Spinal cord (tissue), 10 donors: Measurements from ENCODE around the gene BLVRA. TPM values are rescaled to one million over a fixed set of nuclear protein-coding genes. Genes with fewer than 3 reads are reported as not detected.
"Not testable (repeated sequence)": the region's sequence is repeated elsewhere in the genome, so short reads cannot be mapped to it uniquely, and the experiment has no call there.

Experiments
- DNase-seq, 6 donors: peaks; one replicate each; pipeline versions ENCODE4 v3.0.0 to v3.0.0-alpha.2; 2013 to 2015; ENCODE audit warnings: low spot score in 6 of 6, low read depth in 4 of 6
- H3K27ac ChIP-seq: one replicate; pipeline ENCODE4 v1.5.1; 2013; ENCODE audit warnings: low read depth, low read length, control low read depth
- H3K27me3 ChIP-seq: one replicate; pipeline ENCODE4 v1.6.1; 2013; ENCODE audit warnings: low read length; ENCODE audit not compliant: control insufficient read depth, insufficient read depth
- H3K36me3 ChIP-seq: one replicate; pipeline ENCODE4 v1.6.1; 2013; ENCODE audit warnings: low read length; ENCODE audit not compliant: control insufficient read depth, insufficient read depth
- H3K4me1 ChIP-seq: one replicate; pipeline ENCODE4 v1.6.1; 2013; ENCODE audit warnings: low read length; ENCODE audit not compliant: control insufficient read depth, insufficient read depth
- H3K4me3 ChIP-seq: one replicate; pipeline ENCODE4 v1.5.1; 2013; ENCODE audit warnings: low read depth, low read length, control low read depth
- H3K9me3 ChIP-seq: one replicate; pipeline ENCODE4 v1.6.1; 2013; ENCODE audit warnings: low read length; ENCODE audit not compliant: control insufficient read depth, insufficient read depth
- WGBS: methylation state at CpG from one replicate; pipeline ENCODE4 v1.1.5; 2013; ENCODE audit warnings: missing lambda C conversion rate; ENCODE audit not compliant: insufficient coverage; 5-methylcytosine and 5-hydroxymethylcytosine counted together
- polyA plus RNA-seq, 2 donors: library from polyadenylated mRNA; unstranded; fragments of 120-200 nt; gene quantifications; one replicate each; pipeline ENCODE4 v1.2.1, GENCODE V29; 2013; ENCODE audit not compliant: insufficient read length in 2 of 2
- total RNA-seq, 2 donors: library from RNA; depleted of rRNA in 1 of 2; stranded (reverse); fragments of 120-200 nt in 1 of 2; fragments of >200 nt in 1 of 2; gene quantifications; one replicate each; pipeline versions ENCODE4 v1.2.3 to v1.2.4, GENCODE V29; 2013 to 2014
- donor health status: healthy.

Gene BLVRA
- total and polyA plus RNA-seq, 4 donors = 22.6 to 48.9 (median 42.9) TPM

- DNase-seq = no peak
- Histone ChIP-seq H3K4me3 (no peak overlapping the region), H3K9me3 (no peaks in the 10 kb centered on the region), H3K27ac (no peak overlapping the region), H3K27me3 (no peaks in the 10 kb centered on the region), H3K4me1 (no peaks in the 10 kb centered on the region), H3K36me3 (peaks cover 3% of the 10 kb centered on the region)
- WGBS = 98% methylated on average over 12 of the region's 14 CpGs
Measured at GRCh38 chr7:43779045-43779812, 20.7 kb downstream of the BLVRA start.

GRCh38 chr7:43781726-43782607 is 23.5 kb downstream of the BLVRA start:
- WGBS = 95% methylated on average over 8 of the region's 10 CpGs
- Histone ChIP-seq H3K4me1 (no peaks in the 10 kb centered on the region), H3K36me3 (peaks cover 3% of the 10 kb centered on the region), H3K27ac (no peak overlapping the region), H3K27me3 (no peaks in the 10 kb centered on the region), H3K4me3 (no peak overlapping the region), H3K9me3 (no peaks in the 10 kb centered on the region)
- no peak for DNase-seq

GRCh38 chr7:43782768-43783555 is 24.5 kb downstream of the BLVRA start:
- Histone ChIP-seq H3K27ac (no peak overlapping the region), H3K27me3 (no peaks in the 10 kb centered on the region), H3K36me3 (peaks cover 8% of the 10 kb centered on the region), H3K4me1 (no peaks in the 10 kb centered on the region), H3K9me3 (no peaks in the 10 kb centered on the region), H3K4me3 (no peak overlapping the region)
- no peak for DNase-seq
- WGBS = 87% methylated on average over 4 of the region's 8 CpGs

GRCh38 chr7:43784030-43784584 is 25.6 kb downstream of the BLVRA start:
- H3K36me3 ChIP-seq = peaks cover 18% of the 10 kb centered on the region
- H3K4me3 ChIP-seq = no peak overlapping the region
- no peak overlapping the region for H3K27ac ChIP-seq
- 83% methylated on average over 3 of the region's 5 CpGs for WGBS
- H3K4me1 ChIP-seq = no peaks in the 10 kb centered on the region
- H3K27me3 ChIP-seq = no peaks in the 10 kb centered on the region
- H3K9me3 ChIP-seq = no peaks in the 10 kb centered on the region
- no peak for DNase-seq

GRCh38 chr7:43784585-43785087 is 26.2 kb downstream of the BLVRA start:
- H3K4me3 ChIP-seq, DNase-seq, H3K27me3 ChIP-seq, H3K27ac ChIP-seq, H3K9me3 ChIP-seq, H3K4me1 ChIP-seq: not testable (repeated sequence)
- 100% methylated on average over 2 of the region's 8 CpGs for WGBS
- H3K36me3 ChIP-seq = peaks cover 21% of the 10 kb centered on the region

- DNase-seq = peak in 5 of 6 donors; percentile 1 to 61 (median 19)
- H3K27ac ChIP-seq = no peak overlapping the region
- no CpG with 5 or more reads among the region's 2 CpGs for WGBS
Measured at GRCh38 chr7:43785420-43785819, 26.9 kb downstream of the BLVRA start.

GRCh38 chr7:43787771-43788170 is 29.3 kb downstream of the BLVRA start:
- Histone ChIP-seq H3K27ac (no peak overlapping the region), H3K9me3 (no peaks in the 10 kb centered on the region), H3K4me3 (no peak overlapping the region), H3K36me3 (peaks cover 27% of the 10 kb centered on the region), H3K27me3 (no peaks in the 10 kb centered on the region), H3K4me1 (peaks cover 4% of the 10 kb centered on the region)
- no peak for DNase-seq
- 87% methylated on average over 14 of the region's 14 CpGs for WGBS

More at GRCh38 chr7:43785420-43785819, 26.9 kb downstream of the BLVRA start:
- Histone ChIP-seq H3K4me3 (no peak overlapping the region), H3K9me3 (no peaks in the 10 kb centered on the region), H3K36me3 (peaks cover 24% of the 10 kb centered on the region), H3K4me1 (peaks cover 4% of the 10 kb centered on the region), H3K27me3 (no peaks in the 10 kb centered on the region)

GRCh38 chr7:43790006-43790405 is 31.5 kb downstream of the BLVRA start:
- H3K4me1 ChIP-seq = peaks cover 4% of the 10 kb centered on the region
- H3K9me3 ChIP-seq = no peaks in the 10 kb centered on the region
- peaks cover 34% of the 10 kb centered on the region for H3K36me3 ChIP-seq
- DNase-seq = no peak
- 90% methylated on average over 4 of the region's 5 CpGs for WGBS
- no peaks in the 10 kb centered on the region for H3K27me3 ChIP-seq
- H3K4me3 ChIP-seq = no peak overlapping the region
- no peak overlapping the region for H3K27ac ChIP-seq

- H3K27ac ChIP-seq = no peak overlapping the region
- WGBS = 55% methylated on average over 2 of the region's 5 CpGs
- no peak overlapping the region for H3K4me3 ChIP-seq
- H3K27me3 ChIP-seq = no peaks in the 10 kb centered on the region
- DNase-seq = no peak
- peaks cover 36% of the 10 kb centered on the region for H3K36me3 ChIP-seq
- no peaks in the 10 kb centered on the region for H3K9me3 ChIP-seq
- peaks cover 4% of the 10 kb centered on the region for H3K4me1 ChIP-seq
Measured at GRCh38 chr7:43790834-43791233, 32.4 kb downstream of the BLVRA start.
